Measurements from ENCODE around the gene BNIPL. TPM values are rescaled to one million over a fixed set of nuclear protein-coding genes. Genes with fewer than 3 reads are reported as not detected.

BNIPL gene
- total and polyA plus RNA-seq, 2 of the 8 experiments (the other 6 are each of a cell fraction or from before 2014, with no cell fraction given): 2.4 to 3.3 TPM

- Histone ChIP-seq H2BK15ac (ENCODE audit: low read length) (no peak overlapping the region), H3K18ac (ENCODE audit: extremely low read depth, low read length) (no peak overlapping the region; the same call in 1 of the 2 replicates), H3K27me3 (replicated peaks in 1 of 4; ENCODE audit: control insufficient read depth in 3 of 4, extremely low read depth in 1 of 4, insufficient read depth in 3 of 4, low read length in 3 of 4) (no peaks in the 10 kb centered on the region), H3K4me2 (ENCODE audit: insufficient read depth in 1 of 2, low read depth in 2 of 2, low read length in 2 of 2) (peak overlapping the region; percentile 81 to 96), H3K23me2 (ENCODE audit: low read depth, low read length) (peaks cover 13% of the 10 kb centered on the region; the same call in 1 of the 2 replicates), H2AK5ac (ENCODE audit: low read depth, low read length) (no peak overlapping the region), H3K79me2 (ENCODE audit: control insufficient read depth in 1 of 2, insufficient read depth in 2 of 2, low read length in 2 of 2) (peaks cover 7 to 80% of the 10 kb centered on the region in 2 experiments), H4K91ac (replicated peaks; ENCODE audit: insufficient read length, low read length) (no peak overlapping the region), H2BK12ac (ENCODE audit: low read depth, low read length) (no peak overlapping the region), H3K9ac (replicated peaks in 1 of 4; ENCODE audit: extremely low read depth in 1 of 4, low read depth in 3 of 4, low read length in 3 of 4) (peak overlapping the region in 3 of 4 experiments; percentile 3 to 51 (median 22); a peak in 2 of 7 replicates), H2BK20ac (ENCODE audit: low read length) (no peak overlapping the region), H4K8ac (ENCODE audit: extremely low read depth, insufficient read depth, low read length) (no peak overlapping the region), H2BK120ac (replicated peaks; ENCODE audit: low read depth, low read length) (no peak overlapping the region), H3K4me1 (replicated peaks in 1 of 4; ENCODE audit: control insufficient read depth in 3 of 4, insufficient read depth in 4 of 4, low read length in 3 of 4) (peaks cover 4 to 14% (median 8%) of the 10 kb centered on the region in 4 experiments; a peak in 6 of 7 replicates), H3K27ac (ENCODE audit: low read depth, low read length) (peak overlapping the region; percentile 2; the same call in 1 of the 2 replicates), H3K56ac (replicated peaks; ENCODE audit: insufficient read length, low read depth, low read length) (no peak overlapping the region), H3K14ac (ENCODE audit: insufficient read length) (no peak overlapping the region), H3K4me3 (ENCODE audit: extremely low read depth in 1 of 4, insufficient read depth in 2 of 4, low read depth in 3 of 4, low read length in 4 of 4) (peak overlapping the region; percentile 80 to 97 (median 89)), H3K9me3 (ENCODE audit: insufficient read depth in 2 of 2, low read depth in 1 of 2, low read length in 1 of 2) (no peaks in the 10 kb centered on the region), H4K20me1 (replicated peaks in 1 of 2; ENCODE audit: control insufficient read depth in 1 of 2, insufficient read depth in 2 of 2, low read length in 2 of 2) (peaks cover 0 to 8% of the 10 kb centered on the region in 2 experiments), H3K79me1 (ENCODE audit: low read depth, low read length) (peaks cover 7% of the 10 kb centered on the region), H2AFZ (ENCODE audit: low read length) (no peak overlapping the region), H2BK5ac (ENCODE audit: low read depth, low read length) (no peak overlapping the region), H3K4ac (replicated peaks; ENCODE audit: insufficient read length, low read depth, low read length) (no peak overlapping the region), H3K36me3 (ENCODE audit: control insufficient read depth in 2 of 4, insufficient read depth in 4 of 4, low read length in 3 of 4) (peaks cover 2 to 9% (median 7%) of the 10 kb centered on the region in 4 experiments; a peak in 7 of 8 replicates), H3K23ac (ENCODE audit: insufficient read length) (no peak overlapping the region), H4K5ac (ENCODE audit: insufficient read length, low read depth, low read length) (peak overlapping the region; percentile 7)
- CTCF ChIA-PET (ENCODE audit: partially characterized antibody): interaction anchor here (0.6 to 7.3 kb wide), 12 partner anchors 11 to 115 kb away, joined by 3 to 95 read pairs (median 5); partner anchors contain the start of genes C1orf56, GABPB2, TMOD4 and TNFAIP8L2
- no peak for FAIRE-seq
- WGBS, 2 experiments (ENCODE audit: extremely low coverage in 1 of 2, insufficient coverage in 1 of 2, insufficient read length in 1 of 2, insufficient replicate concordance in 2 of 2, low coverage in 1 of 2, low lambda C conversion rate in 2 of 2, missing lambda C conversion rate in 1 of 2): 30% methylated on average over 4 of the region's 4 CpGs; no CpG with 5 or more reads in 1 of the 2 experiments
- POLR2A ChIA-PET (ENCODE audit: partially characterized antibody): interaction anchor here (0.9 to 9.1 kb wide), 5 partner anchors 10 to 54 kb away, joined by 3 to 107 read pairs (median 12); partner anchors contain the start of genes C1orf56, GABPB2 and MINDY1
- DNase-seq (ENCODE audit: low read depth in 1 of 2, low spot score in 2 of 2): no peak
- TF ChIP-seq EGR1 (IDR thresholded peaks at IDR 0.05; ENCODE audit: borderline replicate concordance, low read depth, low read length): no peak
- TF ChIP-seq POLR2AphosphoS5 (IDR thresholded peaks at IDR 0.05; ENCODE audit: low read depth, low read length): no peak
- TF ChIP-seq MAFK (IDR thresholded peaks at IDR 0.05; ENCODE audit: low read depth, low read length): peak; percentile 52; the same call in 1 of the 2 replicates
- peak; percentile 66; the same call in 1 of the 2 replicates for TF ChIP-seq BACH1 (IDR thresholded peaks at IDR 0.05; ENCODE audit: low read length)
- no peak for TF ChIP-seq EZH2 (IDR thresholded peaks at IDR 0.05; ENCODE audit: low read depth, low read length, severe bottlenecking)
- no peak for TF ChIP-seq JUN (IDR thresholded peaks at IDR 0.05; ENCODE audit: low read depth, low read length)
- no peak for TF ChIP-seq CBX8 (IDR thresholded peaks at IDR 0.05; ENCODE audit: borderline replicate concordance, low read depth, low read length)
- no peak for TF ChIP-seq SIRT6 (IDR thresholded peaks at IDR 0.05; ENCODE audit: low read length)
- TF ChIP-seq SP1 (IDR thresholded peaks at IDR 0.05; ENCODE audit: low read depth, low read length): no peak
- no peak for TF ChIP-seq CBX5 (IDR thresholded peaks at IDR 0.05; ENCODE audit: low read depth, low read length)
- TF ChIP-seq TBP (IDR thresholded peaks at IDR 0.05; ENCODE audit: low read depth, low read length): no peak
- TF ChIP-seq ZNF274 (IDR thresholded peaks at IDR 0.05; ENCODE audit: borderline replicate concordance, extremely low read depth, low read length): no peak
- TF ChIP-seq NRF1 (IDR thresholded peaks at IDR 0.05; ENCODE audit: low read depth, low read length): no peak
These were observed 24.5 kb downstream of the BNIPL start for GRCh38 chr1:151060657-151061421.

Data from H1 (cell line).